Activated CD8-positive, alpha-beta T cell treated with anti-CD3 and anti-CD28 coated beads, Interleukin-2, amount 10 ng/mL, durations not matched to agents 7 days and 5 days (primary cell): ENCODE data around the gene CHRNE. TPM values are rescaled to one million over a fixed set of nuclear protein-coding genes. Genes with fewer than 3 reads are reported as not detected.

Source experiments
- ATAC-seq: fragments of 150-1000 bp; cut with Tn5 transposase; one replicate; pipeline ENCODE4 v1.10.0; 2021; ENCODE audit warnings: moderate library complexity
- CTCF ChIA-PET: fragments of 350-600 bp; sonication (Branson Sonifier 250); formaldehyde crosslinking; loops from one replicate; lab custom pipeline; 2021; ENCODE audit warnings: antibody characterized with exemption; lab: Charles Lee
- POLR2A ChIA-PET: fragments of 350-600 bp; sonication (Branson Sonifier 250); formaldehyde crosslinking; loops from one replicate; lab custom pipeline; 2021; ENCODE audit warnings: antibody characterized with exemption; lab: Charles Lee
- DNase-seq: peaks from one replicate; pipeline ENCODE4 v3.0.0-alpha.2; 2020
- H3K27ac Mint-ChIP-seq: one replicate; pipeline ENCODE4 v1.8.0; 2021; ENCODE audit warnings: mild to moderate bottlenecking, mixed read lengths
- H3K27me3 Mint-ChIP-seq: one replicate; pipeline ENCODE4 v1.8.0; 2021; ENCODE audit warnings: low read depth, mixed read lengths
- H3K36me3 Mint-ChIP-seq: one replicate; pipeline ENCODE4 v1.8.0; 2021; ENCODE audit warnings: low read depth, mixed read lengths
- H3K4me1 Mint-ChIP-seq: one replicate; pipeline ENCODE4 v1.8.0; 2021; ENCODE audit warnings: low read depth, mixed read lengths
- H3K4me3 Mint-ChIP-seq: one replicate; pipeline ENCODE4 v1.8.0; 2021; ENCODE audit warnings: mild to moderate bottlenecking, mixed read lengths
- H3K9me3 Mint-ChIP-seq: one replicate; pipeline ENCODE4 v1.8.0; 2022; ENCODE audit warnings: mixed read lengths; ENCODE audit not compliant: insufficient read depth
- total RNA-seq, 2 experiments: library from RNA; stranded (reverse); gene quantifications; one replicate each; pipeline ENCODE4 v1.2.3, GENCODE V29; 2021

The CHRNE gene
- under 1 TPM; 0.26 to 0.45 TPM for total RNA-seq

GRCh38 chr17:4903051-4903818 is at the start of gene CHRNE:
TSS of gene CHRNE (minus strand) at chr17:4903098. CDS start at chr17:4903063, 35 bp downstream.
- H3K27me3 Mint-ChIP-seq, result peaks cover 13% of the 10 kb centered on the region
- DNase-seq (peak; percentile 87), ATAC-seq (peak; percentile 45)
- peak within 1 kb of the TSS; percentile 46 for H3K27ac Mint-ChIP-seq
- H3K36me3 Mint-ChIP-seq, result no peaks in the 10 kb centered on the region
- peaks cover 38% of the 10 kb centered on the region for H3K4me1 Mint-ChIP-seq
- H3K4me3 Mint-ChIP-seq, result peak within 1 kb of the TSS; percentile 12
- ChIA-PET CTCF (interaction anchor here (0.6 to 2.1 kb wide), 28 partner anchors 9 to 340 kb away, joined by 3 to 14 read pairs (median 4); partner anchors contain the start of genes ARRB2, PSMB6, RNF167 and SLC25A11), POLR2A (interaction anchor here (1.4 kb wide), 1 partner anchor 45 kb away, joined by 6 read pairs; the partner anchor contains the start of gene PFN1)
- H3K9me3 Mint-ChIP-seq, result no peaks in the 10 kb centered on the region

GRCh38 chr17:4951486-4951885 is 48.6 kb upstream of the CHRNE start:
- Mint-ChIP-seq H3K27me3 (no peaks in the 10 kb centered on the region), H3K27ac (peak overlapping the region; percentile 92), H3K4me1 (peaks cover 28% of the 10 kb centered on the region), H3K9me3 (no peaks in the 10 kb centered on the region), H3K36me3 (peaks cover 25% of the 10 kb centered on the region), H3K4me3 (peak overlapping the region; percentile 82)
- no peak for DNase-seq
- ChIA-PET POLR2A (interaction anchor here (0.7 to 10.0 kb wide), 4 partner anchors 11 to 64 kb away, joined by 3 to 239 read pairs (median 37); partner anchors contain the start of genes RNF167, SLC25A11 and SPAG7), CTCF (interaction anchor here (0.9 to 4.4 kb wide), 4 partner anchors 11 to 79 kb away, joined by 3 to 16 read pairs (median 6); partner anchors contain the start of genes RNF167, SLC25A11 and SPAG7)
- no peak for ATAC-seq

GRCh38 chr17:4950746-4951204 is 47.9 kb upstream of the CHRNE start, which contains the start of gene ENO3:
TSS of gene ENO3 (plus strand) at chr17:4951119. CDS start at chr17:4951830, 711 bp downstream.
- DNase-seq, result no peak
- Mint-ChIP-seq H3K4me1 (peaks cover 21% of the 10 kb centered on the region), H3K36me3 (peaks cover 29% of the 10 kb centered on the region), H3K27ac (peak within 1 kb of the TSS; percentile 92), H3K9me3 (no peaks in the 10 kb centered on the region), H3K4me3 (peak within 1 kb of the TSS; percentile 82), H3K27me3 (no peaks in the 10 kb centered on the region)
- no peak for ATAC-seq
- CTCF ChIA-PET, result interaction anchor here (1.0 to 4.4 kb wide), 3 partner anchors 11 to 18 kb away, joined by 3 to 16 read pairs (median 8); partner anchors contain the start of genes RNF167, SLC25A11 and SPAG7
- POLR2A ChIA-PET, result interaction anchor here (0.7 to 10.0 kb wide), 6 partner anchors 11 to 41 kb away, joined by 3 to 239 read pairs (median 4); partner anchors contain the start of genes CAMTA2, RNF167, SLC25A11 and SPAG7

GRCh38 chr17:4950075-4950745 is 47.3 kb upstream of the CHRNE start:
- CTCF ChIA-PET, result interaction anchor here (2.0 to 4.4 kb wide), 2 partner anchors 10 to 17 kb away, joined by 8 to 16 read pairs; partner anchors contain the start of genes RNF167, SLC25A11 and SPAG7
- Mint-ChIP-seq H3K36me3 (peaks cover 34% of the 10 kb centered on the region), H3K9me3 (no peaks in the 10 kb centered on the region), H3K4me3 (peak overlapping the region; percentile 82), H3K27me3 (no peaks in the 10 kb centered on the region), H3K27ac (peak overlapping the region; percentile 92), H3K4me1 (peaks cover 27% of the 10 kb centered on the region)
- ATAC-seq (peak; percentile 8), DNase-seq (no peak)
- POLR2A ChIA-PET, result interaction anchor here (0.6 to 10.0 kb wide), 8 partner anchors 9 to 37 kb away, joined by 3 to 239 read pairs (median 4); partner anchors contain the start of genes CAMTA2, RNF167, SLC25A11 and SPAG7

- peak overlapping the region; percentile 97 for H3K4me3 Mint-ChIP-seq
- CTCF ChIA-PET, result interaction anchor here (4.4 kb wide), 1 partner anchor 18 kb away, joined by 16 read pairs; the partner anchor contains the start of gene SPAG7
Observed at GRCh38 chr17:4949321-4950074, 46.6 kb upstream of the CHRNE start.

GRCh38 chr17:4948931-4949320 is 46.0 kb upstream of the CHRNE start:
- no peaks in the 10 kb centered on the region for H3K27me3 Mint-ChIP-seq
- peak; percentile 46 for ATAC-seq
- peak overlapping the region; percentile 99 for H3K27ac Mint-ChIP-seq
- DNase-seq, result peak; percentile 84
- ChIA-PET CTCF (interaction anchor here (3.5 kb wide), 1 partner anchor 18 kb away, joined by 13 read pairs; the partner anchor contains the start of gene SPAG7), POLR2A (interaction anchor here (0.9 to 10.0 kb wide), 10 partner anchors 9 to 444 kb away, joined by 3 to 239 read pairs (median 8); partner anchors contain the start of genes C17orf107, CHRNE, INCA1 and KIF1C)
- peak overlapping the region; percentile 97 for H3K4me3 Mint-ChIP-seq
- no peaks in the 10 kb centered on the region for H3K9me3 Mint-ChIP-seq
- peaks cover 45% of the 10 kb centered on the region for H3K36me3 Mint-ChIP-seq
- H3K4me1 Mint-ChIP-seq, result peaks cover 39% of the 10 kb centered on the region

More at GRCh38 chr17:4949321-4950074, 46.6 kb upstream of the CHRNE start:
- peak overlapping the region; percentile 99 for H3K27ac Mint-ChIP-seq
- ATAC-seq, result peak; percentile 28
- POLR2A ChIA-PET, result interaction anchor here (0.6 to 10.0 kb wide), 11 partner anchors 9 to 444 kb away, joined by 3 to 239 read pairs (median 6); partner anchors contain the start of genes C17orf107, CHRNE, INCA1 and KIF1C
- peak; percentile 84 for DNase-seq
- H3K36me3 Mint-ChIP-seq, result peaks cover 41% of the 10 kb centered on the region
- H3K9me3 Mint-ChIP-seq, result no peaks in the 10 kb centered on the region
- H3K27me3 Mint-ChIP-seq, result no peaks in the 10 kb centered on the region
- H3K4me1 Mint-ChIP-seq, result peaks cover 34% of the 10 kb centered on the region

- H3K4me1 Mint-ChIP-seq, result peaks cover 44% of the 10 kb centered on the region
- H3K36me3 Mint-ChIP-seq, result peaks cover 46% of the 10 kb centered on the region
- peak; percentile 33 for ATAC-seq
- peak within 1 kb of the TSS; percentile 97 for H3K4me3 Mint-ChIP-seq
- peak within 1 kb of the TSS; percentile 99 for H3K27ac Mint-ChIP-seq
- CTCF ChIA-PET, result interaction anchor here (1.2 to 3.5 kb wide), 3 partner anchors 9 to 39 kb away, joined by 4 to 13 read pairs (median 4); partner anchors contain the start of gene SPAG7
- POLR2A ChIA-PET, result interaction anchor here (0.8 to 10.0 kb wide), 14 partner anchors 8 to 443 kb away, joined by 3 to 239 read pairs (median 5); partner anchors contain the start of genes C17orf107, CHRNE, INCA1 and KIF1C
- no peaks in the 10 kb centered on the region for H3K27me3 Mint-ChIP-seq
- H3K9me3 Mint-ChIP-seq, result no peaks in the 10 kb centered on the region
- DNase-seq, result peak; percentile 96
Observed at GRCh38 chr17:4948166-4948930, 45.5 kb upstream of the CHRNE start, which contains the start of gene PFN1. TSS of gene PFN1 (minus strand) at chr17:4948530. CDS start at chr17:4948394, 136 bp downstream.

- peak overlapping the region; percentile 97 for H3K4me3 Mint-ChIP-seq
- POLR2A ChIA-PET, result interaction anchor here (0.8 to 10.0 kb wide), 13 partner anchors 7 to 217 kb away, joined by 3 to 239 read pairs (median 5); partner anchors contain the start of genes C17orf107, CHRNE, RNF167 and SLC25A11
- peaks cover 51% of the 10 kb centered on the region for H3K4me1 Mint-ChIP-seq
Observed at GRCh38 chr17:4947411-4948165, 44.7 kb upstream of the CHRNE start.

GRCh38 chr17:4947010-4947410 is 44.1 kb upstream of the CHRNE start:
- no peaks in the 10 kb centered on the region for H3K27me3 Mint-ChIP-seq
- H3K9me3 Mint-ChIP-seq, result no peaks in the 10 kb centered on the region
- H3K36me3 Mint-ChIP-seq, result peaks cover 60% of the 10 kb centered on the region
- no peak for ATAC-seq
- H3K4me3 Mint-ChIP-seq, result peak overlapping the region; percentile 97
- CTCF ChIA-PET, result interaction anchor here (1.2 to 3.5 kb wide), 5 partner anchors 10 to 44 kb away, joined by 3 to 13 read pairs (median 4); partner anchors contain the start of genes CHRNE and SPAG7
- peaks cover 57% of the 10 kb centered on the region for H3K4me1 Mint-ChIP-seq
- peak overlapping the region; percentile 88 for H3K27ac Mint-ChIP-seq
- no peak for DNase-seq
- POLR2A ChIA-PET, result interaction anchor here (1.0 to 10.0 kb wide), 11 partner anchors 7 to 216 kb away, joined by 3 to 239 read pairs (median 4); partner anchors contain the start of genes RNF167, SLC25A11 and SPAG7

More at GRCh38 chr17:4947411-4948165, 44.7 kb upstream of the CHRNE start:
- no peaks in the 10 kb centered on the region for H3K27me3 Mint-ChIP-seq
- ATAC-seq, result peak; percentile 16
- H3K27ac Mint-ChIP-seq, result peak overlapping the region; percentile 99
- peak; percentile 84 for DNase-seq
- CTCF ChIA-PET, result interaction anchor here (1.2 to 3.5 kb wide), 3 partner anchors 9 to 38 kb away, joined by 4 to 13 read pairs (median 4); partner anchors contain the start of gene SPAG7
- peaks cover 54% of the 10 kb centered on the region for H3K36me3 Mint-ChIP-seq
- H3K9me3 Mint-ChIP-seq, result no peaks in the 10 kb centered on the region
